HuH-7 (cell line): ENCODE results near the gene GRIFIN.

Experiments used
- DNase-seq: peaks from one replicate; pipeline ENCODE4 v3.0.0; 2011; ENCODE audit warnings: low spot score

GRIFIN gene

GRCh38 chr7:2512713-2513112 is 36.5 kb upstream of the GRIFIN start:
- DNase-seq: no peak

DNA sequence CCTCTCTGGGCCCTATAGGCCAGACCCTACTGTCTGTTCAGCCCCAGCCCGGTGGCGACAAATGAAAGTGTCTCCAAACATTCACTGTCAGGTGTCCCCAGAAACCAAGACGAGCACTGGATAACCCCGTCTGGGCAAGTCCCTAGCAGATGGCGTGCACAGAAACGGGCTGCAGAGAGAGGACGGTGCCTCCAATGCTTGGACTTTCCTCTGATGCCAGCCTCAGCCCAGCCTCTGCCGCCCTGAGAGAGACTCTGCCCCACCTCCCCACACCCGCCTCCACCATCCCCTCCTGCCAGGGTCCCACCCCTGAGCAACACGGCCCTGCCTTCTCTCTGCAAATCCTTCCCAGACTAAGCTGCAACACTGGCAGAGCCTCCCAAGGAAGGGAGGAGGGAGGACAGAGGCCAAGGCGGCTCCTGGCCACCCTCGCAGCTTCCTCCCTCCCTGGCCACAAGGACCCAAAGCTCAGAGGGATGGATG is 36.0 kb upstream of the GRIFIN start:
- no peak for DNase-seq

DNA sequence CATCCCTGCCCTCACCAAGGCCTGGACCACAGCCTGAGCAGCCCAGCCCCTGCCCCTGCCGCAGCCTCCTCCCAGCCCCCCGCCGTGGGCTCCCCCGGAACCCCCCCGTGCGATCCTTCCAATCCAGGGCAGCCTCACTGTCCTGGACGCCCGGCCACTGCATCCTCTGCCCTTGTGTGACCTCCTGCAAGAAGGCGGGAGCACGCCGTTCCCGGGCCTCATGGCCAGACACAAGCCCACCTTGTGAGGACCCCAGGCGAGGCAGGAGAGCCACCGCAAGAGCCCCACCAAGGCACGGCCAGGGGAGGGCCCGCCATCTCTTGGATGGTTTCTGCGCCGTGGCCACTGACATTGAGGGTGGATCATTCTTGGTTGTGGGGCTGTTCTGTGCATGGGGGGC is 35.6 kb upstream of the GRIFIN start:
- DNase-seq: no peak

DNA sequence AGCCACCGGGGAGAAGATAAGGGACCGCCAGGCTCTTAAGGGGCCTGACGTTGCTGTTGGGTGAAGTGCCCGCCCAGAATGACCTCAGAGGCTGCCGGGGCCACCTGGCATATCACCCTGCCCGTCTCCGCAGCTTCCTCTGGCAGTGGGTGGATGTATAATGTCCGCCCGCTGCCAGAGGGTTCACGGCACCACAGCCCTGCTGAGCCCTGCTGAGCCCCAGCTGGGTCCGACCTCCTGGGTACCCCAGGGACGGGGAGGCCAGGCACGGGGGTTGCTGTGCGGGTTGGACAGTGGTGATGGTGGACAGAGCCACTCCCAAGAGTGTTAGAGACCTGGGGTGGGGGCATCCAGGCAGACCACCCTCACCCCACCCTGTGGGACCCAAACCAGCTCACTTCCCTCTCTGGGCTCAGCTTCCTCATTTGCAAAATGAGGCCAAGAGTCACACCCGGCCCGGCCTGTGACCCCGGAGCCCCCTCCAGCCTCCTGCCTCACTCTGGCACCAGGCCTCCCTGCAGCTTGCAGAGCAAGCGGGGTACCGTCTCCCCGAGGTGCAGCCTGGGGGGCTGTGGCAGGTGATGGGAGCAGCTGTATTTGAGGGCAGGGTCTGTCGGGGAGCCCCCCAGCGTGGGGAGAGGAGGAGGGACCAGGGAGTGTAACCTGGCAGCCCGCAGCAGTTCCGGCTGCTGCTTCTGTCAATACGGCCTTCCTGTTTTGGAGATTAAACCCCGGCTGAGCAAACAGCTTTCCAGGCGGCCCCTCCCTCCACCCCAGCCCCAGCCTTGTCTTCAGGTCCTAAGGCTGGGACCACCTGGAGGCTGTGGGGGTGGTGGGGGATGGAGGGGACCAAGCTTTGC is 34.9 kb upstream of the GRIFIN start:
- DNase-seq: peak; percentile 93

- no peak for DNase-seq
These were observed 34.1 kb upstream of the GRIFIN start for GRCh38 chr7:2510130-2510776.

- DNase-seq: no peak
These were observed 33.2 kb upstream of the GRIFIN start for GRCh38 chr7:2509298-2509906.

GRCh38 chr7:2508327-2509215 is 32.4 kb upstream of the GRIFIN start:
- DNase-seq: no peak

DNA sequence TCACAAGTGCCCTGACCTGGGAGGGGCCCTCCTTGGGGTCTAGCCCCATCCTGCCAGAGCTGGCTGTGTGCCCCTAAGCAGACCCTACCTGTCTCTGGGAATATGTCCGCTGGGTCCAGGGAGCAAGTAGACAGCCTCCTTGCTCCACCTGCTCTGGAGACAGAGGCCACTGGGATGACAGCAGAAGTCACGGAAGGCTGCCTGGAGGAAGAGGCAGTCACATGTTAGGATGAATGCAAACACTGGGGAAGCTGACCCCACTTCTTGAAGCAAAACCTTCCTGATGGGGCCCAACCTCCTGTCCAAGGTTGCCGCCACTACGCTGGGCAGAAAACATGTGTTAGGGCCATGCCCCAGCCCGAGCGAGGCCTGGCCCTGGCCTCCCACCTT is 31.7 kb upstream of the GRIFIN start:
- DNase-seq: no peak

GRCh38 chr7:2507208-2507916 is 31.2 kb upstream of the GRIFIN start:
- no peak for DNase-seq

DNA sequence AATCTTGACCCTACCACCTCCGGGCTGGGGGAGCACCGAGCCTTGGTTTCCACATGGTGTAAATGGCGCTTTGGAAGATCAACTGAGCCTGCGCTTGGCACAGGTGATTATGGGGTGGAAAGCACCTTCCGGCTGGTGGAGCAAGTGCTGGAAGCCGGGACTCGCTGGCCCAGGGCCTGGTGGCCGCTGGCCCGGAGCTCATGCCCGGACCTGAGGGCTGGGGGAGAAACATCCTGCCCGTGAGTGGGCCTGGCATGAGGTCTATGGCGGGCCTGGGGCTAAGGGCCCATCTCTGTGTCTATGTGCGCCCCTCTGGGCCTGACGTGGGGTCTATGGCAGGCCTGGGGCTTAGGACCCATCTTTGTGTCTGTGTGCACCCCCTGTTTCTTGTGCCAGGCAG is 29.2 kb upstream of the GRIFIN start:
- no peak for DNase-seq

- DNase-seq: no peak
These were observed 28.7 kb upstream of the GRIFIN start for GRCh38 chr7:2504889-2505375.

DNA sequence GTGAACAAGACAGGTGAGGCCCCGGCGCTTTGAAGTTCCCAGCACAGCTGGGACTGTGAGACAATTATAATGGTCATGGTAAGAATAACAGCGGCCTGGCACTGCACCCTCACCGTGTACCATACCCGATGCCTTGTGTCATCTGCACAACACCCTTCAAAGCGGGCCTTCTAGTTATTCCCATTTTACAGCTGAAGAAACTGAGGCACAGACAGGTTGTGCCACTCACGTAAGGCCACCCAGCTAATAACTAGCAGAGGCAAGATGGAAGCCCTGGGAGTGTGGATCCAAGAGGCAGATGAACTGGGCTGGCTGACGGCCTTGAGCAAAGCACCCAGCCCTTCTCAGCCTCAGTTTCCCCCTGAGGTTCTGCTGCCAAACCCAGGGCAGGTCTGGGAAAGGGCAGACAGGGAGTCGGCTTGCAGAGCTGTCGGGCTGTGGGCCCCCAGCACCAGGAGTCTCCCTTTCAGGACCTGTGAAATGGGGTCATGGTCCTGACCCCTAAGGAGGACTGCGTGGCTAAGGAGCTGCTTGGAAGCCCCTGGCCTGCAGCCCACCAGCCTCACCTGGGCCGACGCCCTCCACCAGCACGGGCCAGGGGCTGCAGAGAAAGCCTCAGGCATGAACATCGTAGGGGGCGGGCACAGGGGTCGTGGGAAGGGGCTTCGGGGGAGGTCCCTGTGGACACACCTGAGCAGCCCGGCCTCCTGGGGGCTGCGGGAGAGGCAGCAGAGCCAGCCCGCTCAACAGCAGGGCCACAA is 28.1 kb upstream of the GRIFIN start:
- no peak for DNase-seq

DNA sequence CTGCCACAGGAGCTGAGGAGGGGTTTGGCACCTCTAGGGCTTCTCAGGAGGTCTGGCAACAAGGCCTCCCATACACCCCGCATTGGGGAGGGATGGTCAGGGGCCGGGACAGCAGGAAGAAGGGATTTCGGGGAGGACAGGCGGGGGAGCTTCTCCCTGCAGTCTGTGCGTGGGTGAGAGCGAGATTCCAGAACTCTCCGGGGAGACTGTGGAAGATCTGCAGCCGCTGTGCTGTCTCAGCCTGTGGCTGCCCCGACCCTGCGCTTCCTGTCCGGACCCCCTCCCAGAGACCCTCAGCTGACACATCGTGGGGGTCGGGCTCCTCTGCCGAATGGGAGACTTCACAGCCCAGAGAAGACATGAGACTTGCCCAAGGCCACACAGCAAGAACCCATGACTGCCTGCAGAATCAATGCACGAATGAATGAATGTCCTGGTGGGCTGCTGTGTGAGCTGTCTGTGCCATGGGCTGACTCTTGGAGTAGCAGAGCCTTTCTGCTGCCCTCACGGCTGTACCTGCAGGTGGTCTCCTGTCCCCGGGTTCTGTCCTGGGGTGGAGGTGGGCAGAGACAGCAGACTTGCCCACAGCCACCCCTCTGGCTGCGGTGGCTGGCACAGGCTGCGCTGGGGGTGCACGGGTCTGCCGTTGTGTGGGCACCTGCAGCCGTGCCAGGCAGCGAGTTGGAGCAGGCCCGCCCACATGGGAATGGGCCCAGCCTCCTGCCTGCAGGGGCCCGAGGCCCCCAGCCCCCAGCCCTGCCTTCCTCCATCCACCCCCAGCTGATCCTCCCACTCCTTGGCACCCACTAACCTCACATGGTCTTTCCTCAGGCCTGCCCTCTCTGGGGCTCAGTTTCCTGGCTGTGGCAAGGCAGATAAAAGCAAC is 27.1 kb upstream of the GRIFIN start:
- no peak for DNase-seq

DNA sequence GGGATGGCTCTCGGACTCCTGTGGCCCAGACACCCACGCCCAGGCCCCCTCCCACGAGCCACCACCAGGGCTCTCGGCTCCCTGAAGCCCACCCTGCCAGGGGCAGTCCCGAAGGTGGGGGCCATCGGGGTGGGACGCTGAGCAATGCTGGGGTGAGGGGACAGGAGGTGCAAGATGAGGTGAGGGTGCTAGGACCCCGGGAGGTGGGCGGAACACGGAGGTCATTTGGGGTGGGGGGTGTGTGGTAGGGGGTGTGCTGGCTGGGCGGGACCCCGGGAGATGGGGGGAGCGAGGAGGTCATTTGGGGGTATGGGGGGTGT is 26.4 kb upstream of the GRIFIN start:
- DNase-seq: no peak

DNA sequence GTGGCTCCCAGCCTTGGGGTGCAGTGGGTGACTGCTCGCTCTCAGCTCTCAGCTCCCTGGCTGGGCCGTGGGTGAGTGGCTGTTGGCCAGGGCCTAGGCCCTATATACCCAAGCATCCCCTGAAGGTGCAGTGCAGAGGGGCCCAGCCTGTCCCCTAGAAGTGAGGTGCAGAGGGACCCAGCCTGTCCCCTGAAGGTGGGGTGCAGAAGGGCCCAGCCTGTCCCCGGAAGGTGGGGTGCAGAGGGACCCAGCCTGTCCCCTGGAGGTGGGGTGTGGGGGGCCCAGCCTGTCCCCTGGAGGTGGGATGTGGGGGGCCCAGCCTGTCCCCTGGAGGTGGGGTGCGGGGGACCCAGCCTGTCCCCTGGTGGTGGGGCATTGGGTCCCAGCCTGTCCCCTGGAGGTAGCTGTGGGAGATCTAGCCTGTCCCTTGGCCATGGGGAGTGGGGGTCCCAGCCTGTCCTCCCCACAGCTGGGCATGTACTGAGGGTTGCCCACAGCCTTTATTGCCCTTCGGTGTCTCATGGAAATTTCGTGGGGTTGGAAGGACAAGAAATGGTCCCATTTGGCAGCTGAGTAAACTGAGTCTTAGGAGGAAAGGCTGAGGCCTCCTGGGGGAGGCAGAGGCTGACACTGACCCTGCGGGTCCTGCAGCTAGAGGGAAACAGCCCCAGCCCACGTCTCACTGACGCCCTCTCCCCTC is 25.9 kb upstream of the GRIFIN start:
- DNase-seq: no peak

GRCh38 chr7:2500701-2501100 is 24.5 kb upstream of the GRIFIN start:
- DNase-seq: no peak

- DNase-seq: no peak
These were observed 23.7 kb upstream of the GRIFIN start for GRCh38 chr7:2499719-2500430.

DNA sequence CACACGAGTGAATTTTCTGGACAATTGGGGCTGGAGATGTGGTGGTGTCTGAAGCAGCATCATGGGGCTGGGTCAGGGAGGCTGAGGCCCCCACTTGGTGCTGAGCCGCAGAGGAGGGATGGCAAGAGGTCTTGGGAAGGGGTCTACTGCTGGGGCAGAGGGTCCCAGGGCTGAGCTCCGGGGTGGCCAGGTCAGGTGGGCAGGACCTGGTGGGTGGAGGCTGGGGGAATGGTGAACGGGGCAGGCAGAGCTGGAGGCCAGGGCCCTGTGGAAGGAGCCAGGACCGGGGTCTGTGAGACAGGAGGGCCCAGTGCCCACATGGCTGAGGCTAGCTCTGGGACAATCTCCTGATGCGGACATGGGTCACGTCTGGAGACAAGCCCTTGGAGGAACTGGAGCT is 23.0 kb upstream of the GRIFIN start:
- DNase-seq: no peak
